Body of pancreas (tissue), 4 donors: ENCODE data around the gene TUBGCP6. TPM values are rescaled to one million over a fixed set of nuclear protein-coding genes. Genes with fewer than 3 reads are reported as not detected.

ENCODE experiments used
- ATAC-seq: fragments of 150-250 bp; one replicate; pipeline ENCODE4 v1.9.1; 2016
- DNase-seq, 4 donors: peaks; one replicate each; pipeline ENCODE4 v3.0.0-alpha.2; 2019
- H3K27ac ChIP-seq, 4 donors: fragments of 200-600 bp; sonication (generic); 1 replicate in 3 of 4; 2 replicates in 1 of 4; pipeline versions ENCODE4 v1.5.1 to v1.6.1; 2016 to 2019; ENCODE audit warnings: mild to moderate bottlenecking in 1 of 4, mixed read lengths in 1 of 4, moderate library complexity in 1 of 4
- H3K27me3 ChIP-seq, 2 donors: fragments of 200-600 bp; sonication (generic); one replicate each; pipeline ENCODE4 v1.6.0; 2016; ENCODE audit warnings: mild to moderate bottlenecking in 1 of 2
- H3K36me3 ChIP-seq, 2 donors: fragments of 200-600 bp; sonication (generic); replicated peaks in 1 of 2; 2 replicates each; pipeline ENCODE4 v1.5.1; 2016; ENCODE audit warnings: low read depth in 2 of 2; ENCODE audit not compliant: insufficient read depth in 1 of 2
- H3K4me1 ChIP-seq: fragments of 200-600 bp; sonication (generic); one replicate; pipeline ENCODE4 v1.6.0; 2016
- H3K4me3 ChIP-seq, 2 donors: fragments of 200-600 bp; sonication (generic); 1 replicate in 1 of 2; 2 replicates in 1 of 2; pipeline ENCODE4 v1.5.1; 2016 to 2019
- H3K9me3 ChIP-seq, 3 donors: fragments of 200-600 bp; sonication (generic); 1 replicate in 2 of 3; 2 replicates in 1 of 3; pipeline ENCODE4 v1.5.1; 2016
- POLR2A ChIP-seq, 3 donors: fragments of 450-650 bp; IDR thresholded peaks; one replicate each; pipeline ENCODE4 v1.6.1; 2016; ENCODE audit warnings: antibody characterized with exemption in 3 of 3, mild to moderate bottlenecking in 2 of 3
- WGBS, 2 donors: methylation state at CpG; one replicate each; pipeline ENCODE4 v1.1.5; 2017; 5-methylcytosine and 5-hydroxymethylcytosine counted together
- intact Hi-C: fragments of 100-400 bp; cut with DNase I; formaldehyde crosslinking; loops from one replicate; pipeline ENCODE4 v1.15.1; 2023
- total RNA-seq, 2 donors: library from RNA; depleted of rRNA; stranded (reverse); fragments of >200 nt; gene quantifications; one replicate each; pipeline ENCODE4 v1.1.0, GENCODE V29; 2016
- TF ChIP-seq, protein P1 (sequence below), 7 experiments: fragments of 450-650 bp in 4 of 7; fragments of 200-600 bp in 3 of 7; sonication (generic) in 3 of 7; IDR thresholded peaks; one replicate each; pipeline ENCODE4 v1.5.1; 2016 to 2019; ENCODE audit warnings: antibody characterized with exemption in 7 of 7

TUBGCP6 gene
- total RNA-seq, 2 donors from 2014 or later = 61.2 to 121 TPM

DNA sequence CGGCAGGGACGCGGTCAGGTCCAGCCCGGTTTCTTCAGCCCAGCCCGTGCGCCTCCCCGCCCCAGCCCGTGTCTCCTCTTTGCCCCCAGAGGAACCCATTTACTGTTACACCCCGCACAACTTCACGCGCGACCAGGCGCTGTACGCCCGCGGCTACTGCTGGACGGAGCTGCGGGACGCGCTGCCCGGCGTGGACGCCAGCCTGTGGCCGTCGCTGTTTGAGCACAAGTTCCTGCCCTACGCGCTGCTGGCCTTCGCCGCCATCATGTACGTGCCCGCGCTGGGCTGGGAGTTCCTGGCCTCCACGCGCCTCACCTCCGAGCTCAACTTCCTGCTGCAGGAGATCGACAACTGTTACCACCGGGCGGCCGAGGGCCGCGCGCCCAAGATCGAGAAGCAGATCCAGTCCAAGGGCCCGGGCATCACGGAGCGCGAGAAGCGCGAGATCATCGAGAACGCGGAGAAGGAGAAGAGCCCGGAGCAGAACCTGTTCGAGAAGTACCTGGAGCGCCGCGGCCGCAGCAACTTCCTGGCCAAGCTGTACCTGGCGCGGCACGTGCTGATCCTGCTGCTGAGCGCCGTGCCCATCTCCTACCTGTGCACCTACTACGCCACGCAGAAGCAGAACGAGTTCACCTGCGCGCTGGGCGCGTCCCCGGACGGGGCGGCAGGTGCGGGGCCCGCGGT, 67.8 kb downstream of the TUBGCP6 start:
- H3K9me3 ChIP-seq = no peaks in the 10 kb centered on the region
- no peaks in the 10 kb centered on the region for H3K36me3 ChIP-seq
- intact Hi-C loops = no loop called here
- H3K27me3 ChIP-seq = no peaks in the 10 kb centered on the region
- 93 to 94% methylated on average over 72 to 74 of the region's 76 CpGs for WGBS, 2 donors
- no peak for TF ChIP-seq POLR2A (IDR thresholded peaks at IDR 0.05)
- TF ChIP-seq, protein P1, sequence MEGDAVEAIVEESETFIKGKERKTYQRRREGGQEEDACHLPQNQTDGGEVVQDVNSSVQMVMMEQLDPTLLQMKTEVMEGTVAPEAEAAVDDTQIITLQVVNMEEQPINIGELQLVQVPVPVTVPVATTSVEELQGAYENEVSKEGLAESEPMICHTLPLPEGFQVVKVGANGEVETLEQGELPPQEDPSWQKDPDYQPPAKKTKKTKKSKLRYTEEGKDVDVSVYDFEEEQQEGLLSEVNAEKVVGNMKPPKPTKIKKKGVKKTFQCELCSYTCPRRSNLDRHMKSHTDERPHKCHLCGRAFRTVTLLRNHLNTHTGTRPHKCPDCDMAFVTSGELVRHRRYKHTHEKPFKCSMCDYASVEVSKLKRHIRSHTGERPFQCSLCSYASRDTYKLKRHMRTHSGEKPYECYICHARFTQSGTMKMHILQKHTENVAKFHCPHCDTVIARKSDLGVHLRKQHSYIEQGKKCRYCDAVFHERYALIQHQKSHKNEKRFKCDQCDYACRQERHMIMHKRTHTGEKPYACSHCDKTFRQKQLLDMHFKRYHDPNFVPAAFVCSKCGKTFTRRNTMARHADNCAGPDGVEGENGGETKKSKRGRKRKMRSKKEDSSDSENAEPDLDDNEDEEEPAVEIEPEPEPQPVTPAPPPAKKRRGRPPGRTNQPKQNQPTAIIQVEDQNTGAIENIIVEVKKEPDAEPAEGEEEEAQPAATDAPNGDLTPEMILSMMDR (IDR thresholded peaks at IDR 0.05) = no peak
- ATAC-seq (no peak), DNase-seq (no peak)
- H3K4me3 ChIP-seq = no peak overlapping the region
- no peak overlapping the region for H3K27ac ChIP-seq
- H3K4me1 ChIP-seq = peaks cover under 1% of the 10 kb centered on the region

DNA sequence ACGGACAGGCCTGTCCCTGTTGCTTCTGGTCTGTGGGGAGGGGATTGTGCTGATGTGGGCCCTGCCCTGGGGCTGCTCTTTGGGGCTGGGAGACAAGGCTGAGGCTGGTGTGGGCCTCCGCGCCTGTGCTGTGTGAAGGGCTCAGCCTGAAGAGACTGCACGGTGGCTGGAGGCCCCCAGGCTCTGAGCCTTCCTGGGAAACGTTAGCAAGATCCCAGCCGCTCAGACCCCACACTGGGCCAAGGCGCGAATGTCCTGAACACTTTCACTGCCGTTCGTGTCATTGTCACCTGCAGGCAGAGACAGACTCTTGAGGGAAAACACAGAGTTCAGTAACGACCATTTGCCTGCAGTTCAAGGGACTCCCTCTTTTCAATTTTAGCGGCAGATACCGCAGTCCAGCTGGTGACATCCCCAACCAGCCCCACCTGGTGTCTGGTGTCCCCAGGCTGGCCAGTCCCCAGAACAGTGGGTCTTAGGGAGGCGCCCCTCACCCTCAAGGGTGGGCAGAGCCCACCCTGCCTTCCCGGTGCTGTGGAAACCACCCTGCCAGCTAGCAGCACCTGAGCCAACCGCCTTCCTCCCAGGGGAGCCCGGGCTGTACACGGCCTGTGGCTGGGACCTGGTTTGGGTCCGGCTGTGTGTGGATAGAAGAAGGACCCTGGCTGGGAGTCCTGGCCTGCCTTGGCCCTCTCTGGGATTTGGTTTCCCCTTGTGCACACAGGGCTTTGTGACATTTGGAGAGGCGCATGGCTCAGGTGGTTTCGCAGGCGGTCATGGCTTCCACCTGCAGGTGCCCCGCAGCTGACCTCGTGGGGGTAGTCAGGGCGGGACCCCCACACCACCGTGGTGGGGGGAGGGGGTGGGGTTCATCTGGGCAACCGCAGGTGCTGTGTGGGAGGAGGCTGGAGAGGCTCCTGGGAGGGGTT, 68.6 kb downstream of the TUBGCP6 start:
- H3K4me1 ChIP-seq = peaks cover 2% of the 10 kb centered on the region
- DNase-seq (no peak), ATAC-seq (no peak)
- H3K27me3 ChIP-seq = no peaks in the 10 kb centered on the region
- intact Hi-C loops = no loop called here
- no peaks in the 10 kb centered on the region for H3K36me3 ChIP-seq
- no peak for TF ChIP-seq POLR2A (IDR thresholded peaks at IDR 0.05)
- TF ChIP-seq, protein P1 (IDR thresholded peaks at IDR 0.05) = no peak
- H3K27ac ChIP-seq = no peak overlapping the region
- no peaks in the 10 kb centered on the region for H3K9me3 ChIP-seq
- 65 to 79% methylated on average over 13 to 27 of the region's 27 CpGs for WGBS, 2 donors
- H3K4me3 ChIP-seq = no peak overlapping the region

DNA sequence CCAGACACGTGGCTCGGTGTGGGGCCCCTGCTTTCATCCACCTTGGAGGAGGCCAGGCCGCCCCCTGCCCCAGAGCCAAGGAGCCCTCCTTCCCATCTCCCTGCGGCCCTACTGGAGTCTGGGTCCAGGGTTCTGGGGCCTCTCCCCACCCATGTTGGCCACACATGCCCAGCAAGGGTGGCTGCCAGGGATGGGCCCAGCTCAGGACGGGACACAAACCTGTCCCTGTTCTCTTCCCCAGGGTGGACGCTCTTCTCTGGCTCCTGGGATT, 69.7 kb downstream of the TUBGCP6 start:
- H3K9me3 ChIP-seq = no peaks in the 10 kb centered on the region
- ATAC-seq = no peak
- no peak overlapping the region for H3K4me3 ChIP-seq
- H3K27ac ChIP-seq = no peak overlapping the region
- peaks cover 7% of the 10 kb centered on the region for H3K4me1 ChIP-seq
- intact Hi-C loops = no loop called here
- TF ChIP-seq, protein P1 (IDR thresholded peaks at IDR 0.05) = no peak
- TF ChIP-seq POLR2A (IDR thresholded peaks at IDR 0.05) = no peak
- DNase-seq = no peak
- WGBS, 2 donors = 95 to 96% methylated on average over 4 to 6 of the region's 6 CpGs
- no peaks in the 10 kb centered on the region for H3K27me3 ChIP-seq
- no peaks in the 10 kb centered on the region for H3K36me3 ChIP-seq

DNA sequence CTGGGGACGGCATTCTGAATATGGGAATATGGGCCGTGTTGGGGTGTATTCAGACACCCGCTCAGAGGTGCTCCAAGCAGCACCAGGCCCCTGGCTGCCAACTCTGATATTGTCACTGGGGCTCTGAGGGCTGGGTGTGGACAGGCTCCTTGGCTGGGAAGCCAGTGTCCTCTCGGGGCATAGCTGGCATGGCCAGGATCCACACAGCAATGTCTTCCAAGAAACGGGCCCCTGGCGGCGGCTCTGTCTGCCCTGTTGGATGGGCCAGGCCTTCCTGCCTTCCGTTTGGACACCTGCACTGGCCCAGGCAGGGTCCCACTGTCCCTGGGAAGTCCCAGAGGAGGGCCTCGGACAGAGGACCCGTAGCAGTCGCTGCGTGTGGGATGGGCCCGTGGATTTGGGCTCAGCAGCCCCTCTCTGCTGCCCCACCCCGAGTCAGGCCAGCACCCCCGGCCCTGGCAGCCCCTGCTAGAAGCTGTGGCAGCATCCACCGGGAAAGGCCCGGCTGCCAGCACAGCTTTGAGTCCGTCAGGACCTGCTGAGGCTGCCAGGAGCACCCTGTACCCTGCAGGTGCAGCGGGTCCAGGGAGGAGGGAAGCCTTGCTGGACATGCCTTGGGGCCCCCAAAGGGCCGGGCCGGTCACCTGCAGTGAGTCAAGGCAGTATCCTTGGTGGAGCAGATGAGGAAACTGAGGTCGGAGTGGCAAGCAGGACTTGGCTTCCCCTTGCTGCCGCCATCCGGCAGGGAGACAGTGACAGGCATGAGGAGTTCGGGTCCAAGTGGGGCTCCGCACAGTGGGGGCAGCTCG, 70.2 kb downstream of the TUBGCP6 start:
- Histone ChIP-seq H3K4me3 (no peak overlapping the region), H3K9me3 (no peaks in the 10 kb centered on the region), H3K27ac (no peak overlapping the region), H3K36me3 (no peaks in the 10 kb centered on the region), H3K4me1 (peaks cover 7% of the 10 kb centered on the region), H3K27me3 (no peaks in the 10 kb centered on the region)
- TF ChIP-seq, protein P1 (IDR thresholded peaks at IDR 0.05) = no peak
- TF ChIP-seq POLR2A (IDR thresholded peaks at IDR 0.05) = no peak
- no peak for ATAC-seq
- no peak for DNase-seq
- intact Hi-C loops = no loop called here
- WGBS, 2 donors = 78 to 87% methylated on average over 2 to 27 of the region's 27 CpGs
